ENCODE data around the gene DISC1.

- no peak for TF ChIP-seq POLR2A (IDR thresholded peaks at IDR 0.05; ENCODE audit: low read depth, low read length)
- TF ChIP-seq EZH2 (IDR thresholded peaks at IDR 0.05; ENCODE audit: borderline replicate concordance, low read depth, low read length, severe bottlenecking): no peak
Observed at GRCh38 chr1:231930257-231930947, 303.8 kb downstream of the DISC1 start.
